IMR-90 (cell line): Measurements from ENCODE around the gene CACNA1I. TPM values are rescaled to one million over a fixed set of nuclear protein-coding genes. Genes with fewer than 3 reads are reported as not detected.

ENCODE experiments used
- ATAC-seq: fragments of 200-7000 bp; cut with Tn5 transposase; 2 replicates; pipeline ENCODE4 v1.9.1; 2020; ENCODE audit warnings: low read depth, mild to moderate bottlenecking, moderate library complexity
- BruUV-seq: library from RNA; stranded (reverse); fragments of 400-500 nt; replicated peaks from 2 replicates; lab custom pipeline; 2021; lab: Mats Ljungman, UMichigan
- CTCF ChIA-PET: fragments of 300-600 bp; formaldehyde crosslinking; extraction: SDS; loops from one replicate; lab custom pipeline; 2021; ENCODE audit warnings: antibody characterized with exemption; lab: Yijun Ruan, JAX
- POLR2A ChIA-PET: fragments of 300-600 bp; sonication (Branson Sonifier 250); formaldehyde crosslinking; loops from one replicate; lab custom pipeline; 2022; ENCODE audit warnings: antibody characterized with exemption; ENCODE audit not compliant: unreplicated experiment; lab: Charles Lee
- DNase-seq: peaks from one replicate; pipeline ENCODE4 v3.0.0; 2013
- H2AFZ ChIP-seq: replicated peaks from 2 replicates; pipeline ENCODE3; 2013; ENCODE audit warnings: low read length, mild to moderate bottlenecking; ENCODE audit not compliant: poor library complexity
- H2AK5ac ChIP-seq: 2 replicates; pipeline ENCODE4 v1.6.1; 2013; ENCODE audit warnings: low read depth, low read length, inconsistent platforms
- H2AK9ac ChIP-seq: replicated peaks from 2 replicates; pipeline ENCODE3; 2013; ENCODE audit warnings: mild to moderate bottlenecking, low read depth, low read length, moderate library complexity; ENCODE audit not compliant: poor library complexity
- H2BK120ac ChIP-seq: 2 replicates; pipeline ENCODE4 v1.6.1; 2013; ENCODE audit warnings: low read depth, low read length, inconsistent platforms
- H2BK15ac ChIP-seq: 3 replicates; pipeline ENCODE4 v1.6.1; 2013; ENCODE audit warnings: low read depth, low read length, inconsistent platforms
- H2BK20ac ChIP-seq: 2 replicates; pipeline ENCODE4 v1.6.1; 2013; ENCODE audit warnings: low read depth, mild to moderate bottlenecking, inconsistent platforms, low read length, moderate library complexity
- H2BK5ac ChIP-seq: 2 replicates; pipeline ENCODE4 v1.6.1; 2013; ENCODE audit warnings: mild to moderate bottlenecking, low read depth, low read length, inconsistent platforms; ENCODE audit not compliant: poor library complexity, severe bottlenecking
- H3K14ac ChIP-seq: replicated peaks from 2 replicates; pipeline ENCODE4 v1.6.1; 2013; ENCODE audit warnings: low read depth, low read length, inconsistent platforms
- H3K18ac ChIP-seq: 2 replicates; pipeline ENCODE4 v1.6.1; 2013; ENCODE audit warnings: low read depth, low read length, control low read depth
- H3K23ac ChIP-seq: 2 replicates; pipeline ENCODE4 v1.6.1; 2013; ENCODE audit warnings: low read depth, low read length, inconsistent platforms
- H3K27ac ChIP-seq: 2 replicates; pipeline ENCODE4 v1.5.1; 2013; ENCODE audit warnings: mild to moderate bottlenecking, control low read depth, low read length; ENCODE audit not compliant: insufficient read depth
- H3K27me3 ChIP-seq: 2 replicates; pipeline ENCODE4 v1.6.1; 2013; ENCODE audit warnings: low read length; ENCODE audit not compliant: control insufficient read depth, insufficient read depth
- H3K36me3 ChIP-seq: 2 replicates; pipeline ENCODE4 v1.6.1; 2013; ENCODE audit warnings: low read length, mixed read lengths; ENCODE audit not compliant: control insufficient read depth, insufficient read depth
- H3K4ac ChIP-seq: 2 replicates; pipeline ENCODE4 v1.6.1; 2013; ENCODE audit warnings: low read depth, low read length, inconsistent platforms
- H3K4me1 ChIP-seq: 2 replicates; pipeline ENCODE4 v1.6.1; 2013; ENCODE audit warnings: low read length, mixed read lengths; ENCODE audit not compliant: control insufficient read depth, insufficient read depth
- H3K4me2 ChIP-seq: 2 replicates; pipeline ENCODE4 v1.6.1; 2013; ENCODE audit warnings: low read depth, mild to moderate bottlenecking, control low read depth, low read length, moderate library complexity
- H3K4me3 ChIP-seq: 2 replicates; pipeline ENCODE4 v1.5.1; 2013; ENCODE audit warnings: low read depth, mild to moderate bottlenecking, control low read depth, low read length, moderate library complexity; ENCODE audit not compliant: insufficient read depth
- H3K56ac ChIP-seq: 2 replicates; pipeline ENCODE4 v1.6.1; 2013; ENCODE audit warnings: low read length, inconsistent platforms; ENCODE audit not compliant: insufficient read depth; ENCODE audit errors: extremely low read depth
- H3K79me1 ChIP-seq, 2 experiments: 2 replicates each; pipeline ENCODE4 v1.6.1; 2013; ENCODE audit warnings: low read length in 2 of 2, inconsistent platforms in 1 of 2, low read depth in 1 of 2
- H3K9ac ChIP-seq: 2 replicates; pipeline ENCODE4 v1.6.1; 2013; ENCODE audit warnings: low read depth, low read length, control low read depth
- H3K9me1 ChIP-seq: 2 replicates; pipeline ENCODE4 v1.6.1; 2013; ENCODE audit warnings: low read length, inconsistent platforms; ENCODE audit not compliant: insufficient read depth
- H3K9me3 ChIP-seq: 2 replicates; pipeline ENCODE4 v1.6.1; 2013; ENCODE audit warnings: low read length; ENCODE audit not compliant: control insufficient read depth, insufficient read depth
- H4K20me1 ChIP-seq: 2 replicates; pipeline ENCODE4 v1.6.1; 2013; ENCODE audit warnings: low read length, inconsistent platforms; ENCODE audit not compliant: insufficient read depth
- H4K5ac ChIP-seq: 2 replicates; pipeline ENCODE4 v1.6.1; 2013; ENCODE audit warnings: mild to moderate bottlenecking, low read depth, low read length, control low read depth
- H4K8ac ChIP-seq, 2 experiments: 2 replicates each; pipeline ENCODE4 v1.6.1; 2013; ENCODE audit warnings: low read depth in 2 of 2, low read length in 2 of 2, control low read depth in 1 of 2, inconsistent platforms in 1 of 2
- H4K91ac ChIP-seq: 2 replicates; pipeline ENCODE4 v1.6.1; 2013; ENCODE audit warnings: low read depth, low read length, inconsistent platforms; ENCODE audit not compliant: insufficient read depth
- CEBPB ChIP-seq: IDR thresholded peaks from 2 replicates; pipeline ENCODE4 v1.6.1; 2012; ENCODE audit warnings: low read depth, low read length, improper control_type of control experiment
- CHD1 ChIP-seq: IDR thresholded peaks from 2 replicates; pipeline ENCODE4 v1.6.1; 2012; ENCODE audit warnings: low read depth, low read length, improper control_type of control experiment
- ELK1 ChIP-seq: fragments of 150-350 bp; IDR thresholded peaks from 2 replicates; pipeline ENCODE4 v1.6.1; 2016; ENCODE audit warnings: low read depth, mild to moderate bottlenecking, low read length, moderate library complexity, borderline replicate concordance
- MAFK ChIP-seq: IDR thresholded peaks from 2 replicates; pipeline ENCODE4 v1.6.1; 2012; ENCODE audit warnings: low read depth, low read length, improper control_type of control experiment
- MAZ ChIP-seq: IDR thresholded peaks from 2 replicates; pipeline ENCODE4 v1.6.1; 2012; ENCODE audit warnings: low read depth, mild to moderate bottlenecking, low read length, improper control_type of control experiment, moderate library complexity, borderline replicate concordance
- MXI1 ChIP-seq: IDR thresholded peaks from 2 replicates; pipeline ENCODE4 v1.6.1; 2012; ENCODE audit warnings: low read depth, mild to moderate bottlenecking, low read length, moderate library complexity, borderline replicate concordance
- POLR2A ChIP-seq: IDR thresholded peaks from 2 replicates; pipeline ENCODE4 v1.6.1; 2012; ENCODE audit warnings: mild to moderate bottlenecking, low read depth, low read length
- RAD21 ChIP-seq: IDR thresholded peaks from 2 replicates; pipeline ENCODE4 v1.6.1; 2012; ENCODE audit warnings: low read length, improper control_type of control experiment
- SMC3 ChIP-seq: fragments of 150-350 bp; IDR thresholded peaks from 2 replicates; pipeline ENCODE4 v1.6.1; 2016; ENCODE audit warnings: low read depth, mild to moderate bottlenecking, antibody characterized with exemption, low read length, moderate library complexity
- WGBS, 2 experiments: methylation state at CpG; one replicate each; pipeline versions ENCODE4 v1.1.5 to v1.1.7; 2013; ENCODE audit warnings: missing lambda C conversion rate in 2 of 2; ENCODE audit not compliant: insufficient read length in 1 of 2; ENCODE audit errors: extremely low coverage in 2 of 2; 5-methylcytosine and 5-hydroxymethylcytosine counted together
- dilution Hi-C: fragments of 300-500 bp; cut with HindIII; formaldehyde crosslinking; loops from one replicate; pipeline ENCODE4 v1.14.3; 2018; ENCODE audit warnings: low sequenced_read_pairs; ENCODE audit not compliant: unreplicated experiment
- in situ Hi-C: fragments of 300-500 bp; cut with MboI; formaldehyde crosslinking; loops from 3 replicates; pipeline ENCODE4 v1.14.3; 2019; ENCODE audit warnings: low sequenced_read_pairs, inconsistent platforms, mixed read lengths
- intact Hi-C: fragments of 100-400 bp; cut with micrococcal nuclease; formaldehyde crosslinking; loops from 2 replicates; pipeline ENCODE4 v1.10.0; 2022
- polyA plus RNA-seq, 3 experiments: library from polyadenylated mRNA; depleted of rRNA; stranded (reverse); fragments of >200 nt; gene quantifications; 2 replicates each; pipeline ENCODE4 v1.2.3, GENCODE V29; 2012; ENCODE audit warnings: low replicate concordance in 1 of 3
- total RNA-seq: library from RNA; depleted of rRNA; stranded (reverse); fragments of >200 nt; gene quantifications from 2 replicates; pipeline ENCODE4 v1.2.3, GENCODE V29; 2012

Gene CACNA1I
- total and polyA plus RNA-seq, 2 of the 4 experiments (the other 2 are of a cell fraction), result under 0.01 to 0.02 TPM

- no peaks in the 10 kb centered on the region; the same call in 1 of the 2 replicates for H3K4me1 ChIP-seq
- H2AK5ac ChIP-seq, result no peak overlapping the region
- H3K9ac ChIP-seq, result no peak overlapping the region
- in situ Hi-C loops (no loop called here), intact Hi-C loops (no loop called here), dilution Hi-C loops (no loop called here)
- H3K36me3 ChIP-seq, result no peaks in the 10 kb centered on the region
- peaks cover 61% of the 10 kb centered on the region for H3K27me3 ChIP-seq
- DNase-seq (no peak), ATAC-seq (no peak)
- no peaks in the 10 kb centered on the region for H4K20me1 ChIP-seq
- ChIA-PET CTCF (no interaction called here), POLR2A (no interaction called here)
- H2BK5ac ChIP-seq, result no peak overlapping the region
- no peak overlapping the region for H3K4me2 ChIP-seq
- H3K27ac ChIP-seq, result no peak overlapping the region
- no peak overlapping the region for H4K5ac ChIP-seq
- TF ChIP-seq MAZ, result no peak
- no peak for TF ChIP-seq ELK1
- no peak for TF ChIP-seq MXI1
- no peak for TF ChIP-seq CHD1
- TF ChIP-seq RAD21, result no peak
- no peak for TF ChIP-seq SMC3
- no peak for TF ChIP-seq MAFK
- TF ChIP-seq POLR2A, result no peak
- TF ChIP-seq CEBPB, result no peak
- WGBS, 2 experiments, result 58% methylated on average over 4 of the region's 8 CpGs; no CpG with 5 or more reads in 1 of the 2 experiments
- H3K56ac ChIP-seq, result no peak overlapping the region
- no peaks in the 10 kb centered on the region for H3K79me1 ChIP-seq
- no peak overlapping the region for H4K91ac ChIP-seq
- H2BK20ac ChIP-seq, result no peak overlapping the region
- H3K4me3 ChIP-seq, result no peak overlapping the region
- H2BK15ac ChIP-seq, result no peak overlapping the region
- BruUV-seq, result no TSS peak
- H3K23ac ChIP-seq, result no peak overlapping the region
- H3K18ac ChIP-seq, result no peak overlapping the region
- H3K9me1 ChIP-seq, result no peaks in the 10 kb centered on the region
- no peak overlapping the region for H2AK9ac ChIP-seq
- H3K9me3 ChIP-seq, result peaks cover 3% of the 10 kb centered on the region; the same call in 1 of the 2 replicates
- H4K8ac ChIP-seq, result no peak overlapping the region
- no peak overlapping the region for H3K4ac ChIP-seq
- H2BK120ac ChIP-seq, result no peak overlapping the region
- H2AFZ ChIP-seq, result no peak overlapping the region
- H3K14ac ChIP-seq, result no peak overlapping the region
Observed at GRCh38 chr22:39655004-39655579, 84.5 kb downstream of the CACNA1I start.
